OCI-LY3 (cell line): ENCODE measurements around the gene MET.

ENCODE experiments used
- EZH2phosphoT487 ChIP-seq: fragments of 200-600 bp; shearing (Covaris generic); IDR thresholded peaks from 2 replicates; pipeline ENCODE4 v1.6.1; 2018; ENCODE audit warnings: antibody characterized with exemption, mixed run types, low read depth
- TF ChIP-seq, protein P1 (sequence below): fragments of 200-600, 300-600 bp; sonication (generic); IDR thresholded peaks from 2 replicates; pipeline ENCODE4 v1.5.1; 2014; ENCODE audit warnings: antibody characterized with exemption, low read length, low read depth

DNA sequence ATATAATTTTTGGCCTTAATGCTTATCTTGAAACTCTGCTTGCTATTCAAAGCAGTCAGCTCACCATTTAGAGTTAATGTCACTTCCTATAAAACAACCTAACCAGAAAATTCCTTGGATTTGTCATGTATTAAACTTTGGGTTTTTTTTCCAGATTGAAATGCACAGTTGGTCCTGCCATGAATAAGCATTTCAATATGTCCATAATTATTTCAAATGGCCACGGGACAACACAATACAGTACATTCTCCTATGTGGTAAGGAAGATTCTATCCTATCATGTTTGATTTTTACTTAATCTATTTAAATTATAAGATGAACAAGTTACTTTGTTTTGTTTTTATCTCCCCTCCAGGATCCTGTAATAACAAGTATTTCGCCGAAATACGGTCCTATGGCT is 85.3 kb downstream of the MET start:
- TF ChIP-seq, protein P1, sequence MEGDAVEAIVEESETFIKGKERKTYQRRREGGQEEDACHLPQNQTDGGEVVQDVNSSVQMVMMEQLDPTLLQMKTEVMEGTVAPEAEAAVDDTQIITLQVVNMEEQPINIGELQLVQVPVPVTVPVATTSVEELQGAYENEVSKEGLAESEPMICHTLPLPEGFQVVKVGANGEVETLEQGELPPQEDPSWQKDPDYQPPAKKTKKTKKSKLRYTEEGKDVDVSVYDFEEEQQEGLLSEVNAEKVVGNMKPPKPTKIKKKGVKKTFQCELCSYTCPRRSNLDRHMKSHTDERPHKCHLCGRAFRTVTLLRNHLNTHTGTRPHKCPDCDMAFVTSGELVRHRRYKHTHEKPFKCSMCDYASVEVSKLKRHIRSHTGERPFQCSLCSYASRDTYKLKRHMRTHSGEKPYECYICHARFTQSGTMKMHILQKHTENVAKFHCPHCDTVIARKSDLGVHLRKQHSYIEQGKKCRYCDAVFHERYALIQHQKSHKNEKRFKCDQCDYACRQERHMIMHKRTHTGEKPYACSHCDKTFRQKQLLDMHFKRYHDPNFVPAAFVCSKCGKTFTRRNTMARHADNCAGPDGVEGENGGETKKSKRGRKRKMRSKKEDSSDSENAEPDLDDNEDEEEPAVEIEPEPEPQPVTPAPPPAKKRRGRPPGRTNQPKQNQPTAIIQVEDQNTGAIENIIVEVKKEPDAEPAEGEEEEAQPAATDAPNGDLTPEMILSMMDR, result no peak
- no peak for TF ChIP-seq EZH2phosphoT487
